AG04449 (cell line): Measurements from ENCODE around the gene CDYL.

Source experiments
- CTCF ChIA-PET: fragments of 350-600 bp; formaldehyde crosslinking; extraction: SDS; loops from one replicate; lab custom pipeline; 2021; ENCODE audit warnings: antibody characterized with exemption; lab: Yijun Ruan, JAX
- POLR2A ChIA-PET: fragments of 400-600, 350-600 bp; formaldehyde crosslinking; extraction: SDS; loops from one replicate; lab custom pipeline; 2020; ENCODE audit warnings: antibody characterized with exemption, inconsistent platforms; lab: Yijun Ruan, JAX
- DNase-seq: peaks from one replicate; pipeline ENCODE4 v3.0.0-alpha.2; 2010; ENCODE audit warnings: low read depth, low spot score
- H3K4me3 ChIP-seq: 2 replicates; pipeline ENCODE4 v1.5.1; 2011; ENCODE audit warnings: low read depth, mild to moderate bottlenecking, control low read depth, low read length
- CTCF ChIP-seq: IDR thresholded peaks from one replicate; pipeline ENCODE4 v1.5.1; 2011; ENCODE audit warnings: mild to moderate bottlenecking, moderate library complexity, low read length, control low read depth, inconsistent platforms; ENCODE audit not compliant: insufficient read depth; ENCODE audit errors: missing control alignments

CDYL gene

GRCh38 chr6:4903121-4903520 is 126.9 kb downstream of the CDYL start:
- TF ChIP-seq CTCF, result no peak
- CTCF ChIA-PET, result no interaction called here
- H3K4me3 ChIP-seq, result no peak overlapping the region
- POLR2A ChIA-PET, result no interaction called here
- DNase-seq, result no peak

DNA sequence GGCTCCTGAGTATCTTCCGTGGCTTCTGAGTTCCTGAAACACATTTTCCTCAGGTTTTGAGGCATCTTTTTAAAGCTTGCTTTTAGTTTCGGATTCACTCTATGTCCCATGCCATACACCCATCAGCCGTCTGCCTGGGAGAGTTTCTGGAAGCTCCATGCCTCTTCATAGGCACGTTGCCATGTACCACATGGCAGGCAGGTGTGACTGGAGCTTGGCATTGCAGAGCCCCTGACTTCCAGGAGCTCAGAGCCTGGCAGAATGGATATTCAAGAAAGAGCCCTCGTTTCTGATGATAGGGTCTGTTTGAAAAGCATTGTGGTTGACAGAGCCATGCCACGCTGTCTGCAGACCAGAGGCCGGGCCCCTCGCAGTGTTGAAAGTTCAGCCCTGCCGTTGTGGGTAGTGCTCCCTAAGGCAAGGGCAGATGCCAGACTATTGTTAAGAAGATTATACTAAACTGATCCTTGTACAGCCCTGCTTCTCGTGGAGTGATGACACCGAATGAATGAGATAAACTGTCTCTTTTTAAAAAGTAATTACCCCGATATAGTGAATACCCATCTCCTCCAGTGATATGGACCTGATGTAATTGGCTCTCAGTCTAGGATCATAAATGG is 127.7 kb downstream of the CDYL start:
- POLR2A ChIA-PET, result no interaction called here
- no peak overlapping the region for H3K4me3 ChIP-seq
- CTCF ChIA-PET, result no interaction called here
- TF ChIP-seq CTCF, result no peak
- DNase-seq, result no peak

DNA sequence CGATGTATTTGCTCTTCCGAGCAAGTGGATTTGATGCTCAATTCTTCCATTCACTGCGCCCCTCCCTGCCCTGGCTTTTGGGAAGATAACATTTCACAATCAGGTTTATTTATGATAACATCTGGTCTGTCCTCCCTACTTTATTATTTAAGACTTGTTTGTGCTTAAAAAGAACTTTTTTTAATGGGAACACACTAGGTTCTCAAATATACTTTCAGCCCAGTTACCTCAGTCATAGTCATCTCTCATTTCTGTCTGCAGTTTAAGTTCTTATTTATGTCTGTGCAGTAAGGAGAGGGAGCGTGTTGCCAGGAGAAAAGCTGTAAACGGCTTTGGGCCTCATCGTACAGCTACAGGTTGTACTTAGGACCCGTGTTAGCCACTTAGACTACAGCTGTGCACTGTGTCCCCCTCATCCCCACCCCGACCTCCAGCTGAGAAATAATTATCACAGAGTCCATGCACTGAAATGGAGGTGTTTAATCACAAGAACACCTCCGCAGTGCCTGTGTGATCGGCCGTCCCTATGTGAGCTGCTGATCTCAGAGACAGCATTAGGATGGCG is 128.3 kb downstream of the CDYL start:
- CTCF ChIA-PET, result no interaction called here
- POLR2A ChIA-PET, result no interaction called here
- H3K4me3 ChIP-seq, result no peak overlapping the region
- DNase-seq, result no peak
- no peak for TF ChIP-seq CTCF

GRCh38 chr6:4905826-4906225 is 129.6 kb downstream of the CDYL start:
- ChIA-PET POLR2A (no interaction called here), CTCF (no interaction called here)
- TF ChIP-seq CTCF, result no peak
- DNase-seq, result no peak
- H3K4me3 ChIP-seq, result no peak overlapping the region

DNA sequence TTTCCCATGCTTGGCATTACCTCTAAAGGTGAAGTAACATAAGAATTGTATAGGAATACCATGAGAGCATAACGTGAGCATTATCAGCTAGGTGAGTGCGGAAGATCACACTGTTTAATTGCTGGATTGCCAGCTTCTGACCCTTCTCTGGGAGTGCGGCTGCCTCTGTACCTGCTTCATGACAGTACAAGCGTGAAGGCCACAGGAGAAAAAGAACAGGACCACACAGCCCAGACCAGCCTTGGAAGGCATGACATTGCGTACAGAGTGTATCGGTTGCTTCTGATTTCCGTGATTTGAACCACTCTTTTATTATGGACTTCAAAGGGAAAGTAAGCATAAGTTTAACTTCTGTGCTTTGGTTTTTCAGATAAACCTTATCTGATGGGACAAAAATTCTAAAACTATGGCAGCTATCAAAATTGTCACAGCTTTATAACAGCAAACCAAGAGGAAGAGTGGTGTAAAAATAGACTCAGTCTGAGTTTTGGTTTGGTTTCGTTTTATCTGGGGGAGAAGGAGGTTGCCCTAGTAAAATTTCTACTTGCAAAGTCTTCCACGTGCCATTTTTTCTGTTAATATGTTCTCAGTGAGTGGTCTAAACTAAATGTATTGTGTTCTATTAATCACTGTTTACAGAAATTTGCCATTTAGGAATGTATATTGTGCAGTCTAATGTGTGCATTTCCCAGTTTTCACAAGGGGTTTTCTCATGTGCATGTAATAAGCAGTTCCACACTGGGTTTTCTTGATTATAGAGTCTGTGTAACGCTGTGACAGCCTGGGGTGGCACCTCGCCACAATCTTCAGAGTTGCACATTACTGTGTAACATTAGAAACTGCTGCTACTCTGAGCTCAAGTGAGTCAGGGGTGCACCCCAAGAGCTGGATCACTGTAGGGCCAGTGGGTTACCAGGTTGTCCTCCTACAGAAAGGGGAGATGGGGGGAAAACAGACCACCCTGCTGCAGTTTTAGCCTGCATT is 130.4 kb downstream of the CDYL start:
- POLR2A ChIA-PET, result no interaction called here
- CTCF ChIA-PET, result interaction anchor here (1.2 kb wide), 1 partner anchor 124 kb away, joined by 3 read pairs; no protein-coding TSS in a partner anchor
- H3K4me3 ChIP-seq, result no peak overlapping the region
- no peak for DNase-seq
- TF ChIP-seq CTCF, result no peak

DNA sequence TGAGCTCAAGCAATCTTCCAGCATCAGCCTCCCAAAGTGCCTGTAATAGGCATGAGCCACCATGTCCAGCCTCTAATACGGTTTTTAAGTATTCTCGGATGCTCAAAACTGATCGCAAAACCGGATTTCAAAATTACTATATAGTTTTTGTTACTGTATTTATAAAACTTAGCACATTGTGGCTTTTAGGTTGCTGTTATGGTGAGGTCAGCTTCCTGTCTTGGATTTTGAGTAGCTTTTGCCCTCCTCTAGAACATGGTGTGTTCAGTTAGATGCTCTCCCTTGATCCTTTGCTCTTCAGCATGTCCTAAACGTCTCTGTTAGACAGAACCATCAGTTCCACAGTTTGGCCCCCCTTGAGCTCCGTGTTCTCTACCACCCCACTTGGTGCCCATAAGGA is 131.4 kb downstream of the CDYL start:
- CTCF ChIA-PET, result interaction anchor here (1.0 to 1.2 kb wide), 2 partner anchors 20 to 123 kb away, joined by 3 read pairs; no protein-coding TSS in a partner anchor
- no peak for DNase-seq
- no peak for TF ChIP-seq CTCF
- no peak overlapping the region for H3K4me3 ChIP-seq
- POLR2A ChIA-PET, result no interaction called here
